ENCODE results near the gene IFT22. TPM values are rescaled to one million over a fixed set of nuclear protein-coding genes. Genes with fewer than 3 reads are reported as not detected.
"Not testable (repeated sequence)": the region's sequence is repeated elsewhere in the genome, so short reads cannot be mapped to it uniquely, and the experiment has no call there.

Gene IFT22
- total and polyA plus RNA-seq, 7 donors: 7.6 to 38.5 (median 30.7) TPM

GRCh38 chr7:101294832-101295121 lies 26.8 kb downstream of the IFT22 start:
- Histone ChIP-seq H3K36me3 (no peaks in the 10 kb centered on the region), H3K27ac (no peak overlapping the region), H3K9me3 (no peaks in the 10 kb centered on the region), H3K27me3 (peaks cover 14 to 98% (median 62%) of the 10 kb centered on the region in 3 donors), H3K4me3 (no peak overlapping the region), H3K4me1 (peaks cover 0 to 4% (median under 1%) of the 10 kb centered on the region in 4 donors)
- TF ChIP-seq POLR2AphosphoS5 (IDR thresholded peaks at IDR 0.05) (no peak), EP300 (IDR thresholded peaks at IDR 0.05) (no peak), POLR2A (IDR thresholded peaks at IDR 0.05) (no peak), CTCF (IDR thresholded peaks at IDR 0.05) (no peak)
- intact Hi-C loops (cut with DNase I): no loop called here
- 85 to 91% methylated on average over 8 of the region's 8 CpGs for WGBS, 2 donors
- no peak for DNase-seq

- intact Hi-C loops (cut with DNase I): no loop called here
Observed at GRCh38 chr7:101294039-101294831, 27.4 kb downstream of the IFT22 start.

GRCh38 chr7:101293069-101294021 lies 28.3 kb downstream of the IFT22 start:
- WGBS, 2 donors: 53 to 65% methylated on average over 16 of the region's 16 CpGs
- H3K9me3 ChIP-seq; H3K4me3 ChIP-seq; DNase-seq; H3K27ac ChIP-seq; intact Hi-C loops (cut with DNase I); H3K36me3 ChIP-seq; H3K4me1 ChIP-seq: not testable (repeated sequence)
- peaks cover 6 to 84% (median 49%) of the 10 kb centered on the region in 3 donors for H3K27me3 ChIP-seq

More at GRCh38 chr7:101294039-101294831, 27.4 kb downstream of the IFT22 start:
- TF ChIP-seq CTCF (IDR thresholded peaks at IDR 0.05): no peak
- no peak for TF ChIP-seq EP300 (IDR thresholded peaks at IDR 0.05)
- TF ChIP-seq POLR2A (IDR thresholded peaks at IDR 0.05): no peak
- TF ChIP-seq POLR2AphosphoS5 (IDR thresholded peaks at IDR 0.05): no peak
- Histone ChIP-seq H3K4me1 (no peaks in the 10 kb centered on the region), H3K27me3 (peaks cover 10 to 93% (median 57%) of the 10 kb centered on the region in 3 donors), H3K9me3 (no peaks in the 10 kb centered on the region), H3K4me3 (no peak overlapping the region), H3K36me3 (no peaks in the 10 kb centered on the region), H3K27ac (no peak overlapping the region)
- 48 to 70% methylated on average over 12 of the region's 12 CpGs for WGBS, 2 donors
- no peak for DNase-seq

GRCh38 chr7:101292566-101292965 lies 29.0 kb downstream of the IFT22 start:
- intact Hi-C loops (cut with DNase I); DNase-seq; H3K4me1 ChIP-seq; H3K27ac ChIP-seq; H3K9me3 ChIP-seq; H3K36me3 ChIP-seq; H3K4me3 ChIP-seq: not testable (repeated sequence)
- H3K27me3 ChIP-seq: peaks cover 5 to 76% (median 43%) of the 10 kb centered on the region in 3 donors
- WGBS, 2 donors: 77 to 80% methylated on average over 5 of the region's 5 CpGs

- intact Hi-C loops (cut with DNase I); DNase-seq: not testable (repeated sequence)
Observed at GRCh38 chr7:101290186-101291037, 31.2 kb downstream of the IFT22 start.

GRCh38 chr7:101289687-101290086 lies 31.9 kb downstream of the IFT22 start:
- not testable (repeated sequence) for H3K9me3 ChIP-seq, H3K4me3 ChIP-seq, H3K27ac ChIP-seq, DNase-seq, H3K36me3 ChIP-seq, H3K4me1 ChIP-seq
- H3K27me3 ChIP-seq: peaks cover 3 to 47% (median 18%) of the 10 kb centered on the region in 3 donors
- WGBS, 2 donors: 49 to 70% methylated on average over 4 of the region's 4 CpGs
- intact Hi-C loops (cut with DNase I): loop anchor here (10.0 kb wide), 1 partner anchor 75 kb away; the partner anchor contains the start of genes PLOD3 and ZNHIT1

More at GRCh38 chr7:101290186-101291037, 31.2 kb downstream of the IFT22 start:
- peak in 3 of 4 experiments; percentile 18 to 75 (median 62) for TF ChIP-seq CTCF (IDR thresholded peaks at IDR 0.05)
- not testable (repeated sequence) for H3K27ac ChIP-seq, H3K4me3 ChIP-seq, H3K4me1 ChIP-seq, H3K36me3 ChIP-seq, H3K9me3 ChIP-seq
- 14 to 24% methylated on average over 17 to 18 of the region's 18 CpGs for WGBS, 2 donors
- peaks cover 3 to 55% (median 25%) of the 10 kb centered on the region in 3 donors for H3K27me3 ChIP-seq

Data from sigmoid colon (tissue), 7 donors.